Mucosa of descending colon (tissue), 3 donors: ENCODE measurements around the gene RELL1. TPM values are rescaled to one million over a fixed set of nuclear protein-coding genes. Genes with fewer than 3 reads are reported as not detected.

ENCODE experiments used
- ATAC-seq: fragments of 200-7000 bp; cut with Tn5 transposase; one replicate; pipeline ENCODE4 v1.9.1; 2020; ENCODE audit warnings: mild to moderate bottlenecking, moderate library complexity
- DNase-seq, 3 donors: peaks; one replicate each; pipeline ENCODE4 v3.0.0-alpha.2; 2020
- H3K36me3 ChIP-seq: fragments of 200-600 bp; one replicate; pipeline ENCODE4 v1.8.0; 2021; ENCODE audit warnings: low read depth, mild to moderate bottlenecking
- H3K4me1 ChIP-seq: fragments of 200-600 bp; one replicate; pipeline ENCODE4 v1.8.0; 2021; ENCODE audit warnings: low read depth, mild to moderate bottlenecking
- H3K4me3 ChIP-seq: fragments of 200-600 bp; one replicate; pipeline ENCODE4 v1.8.0; 2021; ENCODE audit warnings: mild to moderate bottlenecking
- H3K9me3 ChIP-seq: fragments of 200-600 bp; one replicate; pipeline ENCODE4 v1.8.0; 2021; ENCODE audit warnings: mild to moderate bottlenecking
- CTCF ChIP-seq: fragments of 200-600 bp; IDR thresholded peaks from one replicate; pipeline ENCODE4 v1.8.0; 2022; ENCODE audit warnings: antibody characterized with exemption, mild to moderate bottlenecking
- intact Hi-C, 2 donors: fragments of 100-400 bp; cut with DNase I in 1 of 2; cut with micrococcal nuclease in 1 of 2; formaldehyde crosslinking; loops; one replicate each; pipeline versions ENCODE4 v1.11.0 to v1.11.1; 2022; cut with DNase I, micrococcal nuclease
- total RNA-seq, 3 donors: library from RNA; stranded (reverse); fragmentation: NEBNext Ultra II Directional in 2 of 3; extraction: Animal tissue kit (Norgen Biotek cat#: 25700) in 2 of 3; gene quantifications; one replicate each; pipeline versions ENCODE4 v1.2.1 to v1.2.4, GENCODE V29; 2021 to 2023
- donor health status: DM: no; HTN: no; CAD: no; lungs with moderate emphysema.
- donor health status: DM: no; HTN: no; CAD: no.
- donor health status: DM: no; HTN: yes; CAD: no.

The RELL1 gene
- total RNA-seq, 3 donors from 2014 or later: 50.5 to 75.2 (median 68.8) TPM

GRCh38 chr4:37721995-37722638 lies 35.9 kb upstream of the RELL1 start:
- no peaks in the 10 kb centered on the region for H3K9me3 ChIP-seq
- no peak for TF ChIP-seq CTCF
- no peak overlapping the region for H3K4me3 ChIP-seq
- H3K4me1 ChIP-seq: peaks cover 14% of the 10 kb centered on the region
- DNase-seq (no peak), ATAC-seq (peak; percentile 60)
- H3K36me3 ChIP-seq: no peaks in the 10 kb centered on the region
- intact Hi-C loops: no loop called here

GRCh38 chr4:37719021-37719420 lies 32.8 kb upstream of the RELL1 start:
- Histone ChIP-seq H3K4me1 (peaks cover 23% of the 10 kb centered on the region), H3K9me3 (no peaks in the 10 kb centered on the region), H3K4me3 (no peak overlapping the region), H3K36me3 (no peaks in the 10 kb centered on the region)
- DNase-seq (no peak), ATAC-seq (no peak)
- no peak for TF ChIP-seq CTCF
- intact Hi-C loops: no loop called here

GRCh38 chr4:37717576-37717975 lies 31.4 kb upstream of the RELL1 start:
- no peak for DNase-seq
- intact Hi-C loops: no loop called here
- TF ChIP-seq CTCF: no peak
- Histone ChIP-seq H3K36me3 (no peaks in the 10 kb centered on the region), H3K4me3 (no peak overlapping the region), H3K9me3 (no peaks in the 10 kb centered on the region), H3K4me1 (peaks cover 23% of the 10 kb centered on the region)
- no peak for ATAC-seq

- Histone ChIP-seq H3K4me3 (no peak overlapping the region), H3K4me1 (peaks cover 16% of the 10 kb centered on the region), H3K9me3 (no peaks in the 10 kb centered on the region), H3K36me3 (no peaks in the 10 kb centered on the region)
- intact Hi-C loops: no loop called here
- ATAC-seq (peak; percentile 94), DNase-seq (peak in 2 of 3 donors; percentile 53 to 80)
- no peak for TF ChIP-seq CTCF
Observed at GRCh38 chr4:37715889-37716402, 29.8 kb upstream of the RELL1 start.

GRCh38 chr4:37710491-37710890 lies 24.3 kb upstream of the RELL1 start:
- DNase-seq (no peak), ATAC-seq (no peak)
- Histone ChIP-seq H3K4me3 (no peak overlapping the region), H3K4me1 (peaks cover under 1% of the 10 kb centered on the region), H3K36me3 (no peaks in the 10 kb centered on the region), H3K9me3 (no peaks in the 10 kb centered on the region)
- intact Hi-C loops: no loop called here
- TF ChIP-seq CTCF: no peak
